HEK293T (cell line): ENCODE measurements around the gene FOXI2.

Source experiments
- ARNT ChIP-seq: fragments of 450-650 bp; IDR thresholded peaks from 2 replicates; pipeline ENCODE4 v1.6.1; 2017; ENCODE audit warnings: mild to moderate bottlenecking
- BHLHE40 ChIP-seq: fragments of 450-650 bp; IDR thresholded peaks from 2 replicates; pipeline ENCODE4 v1.6.1; 2016; ENCODE audit warnings: mild to moderate bottlenecking, moderate library complexity, borderline replicate concordance
- CTBP1 ChIP-seq: fragments of 450-650 bp; IDR thresholded peaks from 2 replicates; pipeline ENCODE4 v1.6.1; 2016; ENCODE audit warnings: borderline replicate concordance
- ELF4 ChIP-seq: fragments of 450-650 bp; IDR thresholded peaks from 2 replicates; pipeline ENCODE4 v1.6.1; 2017; ENCODE audit warnings: antibody characterized with exemption
- FOXA1 ChIP-seq: fragments of 450-650 bp; IDR thresholded peaks from 2 replicates; pipeline ENCODE4 v1.6.1; 2016; ENCODE audit warnings: mild to moderate bottlenecking
- FOXM1 ChIP-seq: fragments of 450-650 bp; IDR thresholded peaks from 2 replicates; pipeline ENCODE4 v1.6.1; 2017; ENCODE audit warnings: mild to moderate bottlenecking, borderline replicate concordance
- HDGF ChIP-seq: fragments of 450-650 bp; IDR thresholded peaks from 2 replicates; pipeline ENCODE4 v1.6.1; 2017; ENCODE audit warnings: antibody characterized with exemption, borderline replicate concordance
- NFRKB ChIP-seq: fragments of 450-650 bp; IDR thresholded peaks from 2 replicates; pipeline ENCODE4 v1.6.1; 2016; ENCODE audit warnings: mild to moderate bottlenecking, moderate library complexity
- SP1 ChIP-seq: fragments of 450-650 bp; IDR thresholded peaks from 2 replicates; pipeline ENCODE4 v1.6.1; 2017
- SUZ12 ChIP-seq: fragments of 450-650 bp; IDR thresholded peaks from 2 replicates; pipeline ENCODE4 v1.6.1; 2016; ENCODE audit warnings: mild to moderate bottlenecking
- TARDBP ChIP-seq: fragments of 450-650 bp; IDR thresholded peaks from 2 replicates; pipeline ENCODE4 v1.6.1; 2016
- ZNF384 ChIP-seq: fragments of 450-650 bp; IDR thresholded peaks from 2 replicates; pipeline ENCODE4 v1.6.1; 2016

GRCh38 chr10:127790066-127790624 is 53.2 kb downstream of the FOXI2 start:
- TF ChIP-seq CTBP1, result no peak
- no peak for TF ChIP-seq ZNF384
- no peak for TF ChIP-seq SUZ12
- no peak for TF ChIP-seq FOXM1
- TF ChIP-seq NFRKB, result no peak
- TF ChIP-seq SP1, result no peak
- TF ChIP-seq BHLHE40, result no peak
- TF ChIP-seq FOXA1, result no peak
- no peak for TF ChIP-seq ELF4
- no peak for TF ChIP-seq TARDBP
- no peak for TF ChIP-seq ARNT
- no peak for TF ChIP-seq HDGF
